ENCODE data around the gene NUDT11. TPM values are rescaled to one million over a fixed set of nuclear protein-coding genes. Genes with fewer than 3 reads are reported as not detected.
"Not testable (repeated sequence)": the region's sequence is repeated elsewhere in the genome, so short reads cannot be mapped to it uniquely, and the experiment has no call there.

The NUDT11 gene
- total RNA-seq (2014; rRNA removed; shearing (Covaris generic)): 21.5 and 24.5 TPM in 2 replicates
- 18.1 and 21.7 TPM in 2 replicates for total RNA-seq (2022)
- percentile 80 among the genes with signal in this experiment for Bru-seq, nascent RNA
- BruChase-seq, experiment 1, labeled RNA remaining after a 6-hour chase: percentile 69 among the genes with signal in this experiment
- BruChase-seq, experiment 2, labeled RNA remaining after a 2-hour chase: percentile 92 among the genes with signal in this experiment
- long read RNA-seq, transcript NUDT11-201 (2 exons, 2,385 nt): major isoform, 50 of 52 reads
- long read RNA-seq, partial matches to known transcripts: 0 of 52 reads
- long read RNA-seq, other reads (novel, unspliced or antisense): 2 of 52 reads

- intact Hi-C loops (cut with micrococcal nuclease; ENCODE audit: unreplicated experiment): loop anchor here (5.0 kb wide), 1 partner anchor 99 kb away; no protein-coding TSS in a partner anchor
- TF ChIP-seq EZH2phosphoT487 (IDR thresholded peaks at IDR 0.05; ENCODE audit: borderline replicate concordance, low read depth, low read length) (no peak), CTCF (conservative IDR thresholded peaks at IDR 0.05; ENCODE audit: low read length) (no peak)
- peak; percentile 70 for DNase-seq (ENCODE audit: low spot score)
- ChIA-PET CTCF (ENCODE audit: unreplicated experiment) (no interaction called here), POLR2A (no interaction called here)
- H4K20me1 ChIP-seq (ENCODE audit: insufficient read depth, low read length): 0 out of 2 replicates have a peak, but pooled peaks cover 4% of the 10 kb centered on the region
- peaks cover 42% of the 10 kb centered on the region for H3K79me2 ChIP-seq (ENCODE audit: insufficient read depth, low read depth, low read length)
- peak within 1 kb of the TSS; percentile 73 for H3K4me2 ChIP-seq (ENCODE audit: low read length)
- no peaks in the 10 kb centered on the region for H3K9me3 ChIP-seq (ENCODE audit: low read length)
- H3K4me1 ChIP-seq (ENCODE audit: insufficient read depth, low read length, poor library complexity, severe bottlenecking): peaks cover 28% of the 10 kb centered on the region
- peak within 1 kb of the TSS; percentile 53 for H3K27ac ChIP-seq (ENCODE audit: low read depth, low read length, poor library complexity, severe bottlenecking)
- H3K36me3 ChIP-seq (ENCODE audit: insufficient read depth, low read length): peaks cover 10% of the 10 kb centered on the region
- peak within 1 kb of the TSS; percentile 76 for H3K4me3 ChIP-seq (ENCODE audit: low read depth, low read length, poor library complexity, severe bottlenecking)
- H2AFZ ChIP-seq (ENCODE audit: low read length): peak within 1 kb of the TSS; percentile 87
- BruUV-seq (replicated peaks): no TSS peak
- no peaks in the 10 kb centered on the region for H3K9me2 ChIP-seq (ENCODE audit: insufficient read depth, low read length)
These were observed at the start of gene NUDT11 for GRCh38 chrX:51496501-51497291. Gene NUDT11, minus strand, starts transcription at chrX:51496592. Its CDS starts 148 bp downstream, at chrX:51496444.

DNA sequence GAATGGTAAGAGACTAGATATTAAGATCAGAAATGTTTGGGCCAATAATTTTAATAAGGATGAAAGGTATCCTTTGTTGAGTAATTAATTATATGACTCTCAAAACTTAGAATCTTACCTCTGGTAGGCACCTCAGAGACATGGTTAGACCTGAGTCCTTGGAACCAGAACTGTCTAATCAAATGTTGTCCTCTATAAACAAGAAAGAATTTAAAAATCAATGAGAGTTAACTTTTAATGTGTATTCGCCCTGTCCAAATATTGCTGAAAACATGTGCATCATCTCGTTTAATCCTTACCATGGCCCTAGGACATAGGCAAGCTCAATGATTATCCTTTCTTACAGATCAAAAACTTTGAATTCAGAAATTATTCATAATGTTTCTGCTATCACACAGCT is 24.0 kb upstream of the NUDT11 start:
- CTCF ChIA-PET (ENCODE audit: unreplicated experiment): no interaction called here
- no peak for TF ChIP-seq EZH2phosphoT487 (IDR thresholded peaks at IDR 0.05; ENCODE audit: borderline replicate concordance, low read depth, low read length)
- no peak for TF ChIP-seq CTCF (conservative IDR thresholded peaks at IDR 0.05; ENCODE audit: low read length)
- Histone ChIP-seq H2AFZ (ENCODE audit: low read length) (no peak overlapping the region), H3K9me3 (ENCODE audit: low read length) (no peaks in the 10 kb centered on the region), H3K27ac (ENCODE audit: low read depth, low read length, poor library complexity, severe bottlenecking) (no peak overlapping the region), H3K4me2 (ENCODE audit: low read length) (no peak overlapping the region), H3K9me2 (ENCODE audit: insufficient read depth, low read length) (no peaks in the 10 kb centered on the region), H3K4me1 (ENCODE audit: insufficient read depth, low read length, poor library complexity, severe bottlenecking) (no peaks in the 10 kb centered on the region), H3K36me3 (ENCODE audit: insufficient read depth, low read length) (no peaks in the 10 kb centered on the region), H3K79me2 (ENCODE audit: insufficient read depth, low read depth, low read length) (no peaks in the 10 kb centered on the region), H3K4me3 (ENCODE audit: low read depth, low read length, poor library complexity, severe bottlenecking) (no peak overlapping the region), H4K20me1 (ENCODE audit: insufficient read depth, low read length) (no peaks in the 10 kb centered on the region)
- intact Hi-C loops (cut with micrococcal nuclease; ENCODE audit: unreplicated experiment): no loop called here
- POLR2A ChIA-PET: no interaction called here
- BruUV-seq (replicated peaks): no TSS peak
- DNase-seq (ENCODE audit: low spot score): no peak

DNA sequence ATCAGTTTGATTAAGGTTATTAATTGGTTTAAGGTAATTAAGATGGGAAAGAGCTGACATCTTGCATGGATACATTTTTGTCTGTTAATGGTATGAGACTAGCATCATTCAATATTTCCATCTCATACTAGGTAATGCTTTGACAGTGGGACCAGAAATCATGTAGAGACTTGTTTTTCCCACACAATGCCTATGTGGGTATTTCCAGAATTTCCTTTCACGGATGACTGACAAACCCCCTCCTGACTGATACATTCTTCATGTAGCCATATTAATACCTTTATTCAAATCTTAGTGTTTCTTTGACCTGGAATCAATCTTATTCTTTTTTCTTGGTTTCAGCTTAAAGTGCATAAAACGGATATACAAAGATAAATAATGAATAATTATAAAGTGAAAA is 22.7 kb upstream of the NUDT11 start:
- H3K9me2 ChIP-seq (ENCODE audit: insufficient read depth, low read length); H2AFZ ChIP-seq (ENCODE audit: low read length); BruUV-seq (replicated peaks); H4K20me1 ChIP-seq (ENCODE audit: insufficient read depth, low read length); H3K27ac ChIP-seq (ENCODE audit: low read depth, low read length, poor library complexity, severe bottlenecking); CTCF ChIA-PET (ENCODE audit: unreplicated experiment); H3K4me1 ChIP-seq (ENCODE audit: insufficient read depth, low read length, poor library complexity, severe bottlenecking); H3K36me3 ChIP-seq (ENCODE audit: insufficient read depth, low read length); POLR2A ChIA-PET; H3K4me3 ChIP-seq (ENCODE audit: low read depth, low read length, poor library complexity, severe bottlenecking); intact Hi-C loops (cut with micrococcal nuclease; ENCODE audit: unreplicated experiment); H3K9me3 ChIP-seq (ENCODE audit: low read length); H3K4me2 ChIP-seq (ENCODE audit: low read length); H3K79me2 ChIP-seq (ENCODE audit: insufficient read depth, low read depth, low read length); DNase-seq (ENCODE audit: low spot score): not testable (repeated sequence)

All from OCI-LY7 (cell line).